ENCODE measurements around the gene CPLX3. TPM values are rescaled to one million over a fixed set of nuclear protein-coding genes. Genes with fewer than 3 reads are reported as not detected.

The CPLX3 gene
- total RNA-seq, 2 donors from 2014 or later: not detected

DNA sequence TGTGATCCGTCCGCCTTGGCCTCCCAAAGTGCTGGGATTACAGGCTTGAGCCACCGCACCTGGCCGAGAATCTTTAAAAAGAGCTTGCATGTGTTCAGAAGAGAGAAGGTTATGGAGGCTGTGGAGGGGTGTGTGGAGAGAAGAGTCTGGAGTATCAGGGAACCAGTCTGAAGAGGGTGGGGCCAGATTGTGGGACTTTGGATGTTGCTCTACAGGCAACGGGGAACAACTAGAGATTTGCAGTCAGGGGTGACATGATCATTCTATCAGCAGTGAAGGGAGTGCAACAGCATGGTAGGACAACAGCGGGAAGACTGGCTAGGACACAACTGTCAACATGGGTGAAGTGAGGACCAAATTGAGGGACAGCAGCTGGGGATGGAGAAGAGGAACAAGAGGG is 37.9 kb downstream of the CPLX3 start:
- TF ChIP-seq, protein P1, sequence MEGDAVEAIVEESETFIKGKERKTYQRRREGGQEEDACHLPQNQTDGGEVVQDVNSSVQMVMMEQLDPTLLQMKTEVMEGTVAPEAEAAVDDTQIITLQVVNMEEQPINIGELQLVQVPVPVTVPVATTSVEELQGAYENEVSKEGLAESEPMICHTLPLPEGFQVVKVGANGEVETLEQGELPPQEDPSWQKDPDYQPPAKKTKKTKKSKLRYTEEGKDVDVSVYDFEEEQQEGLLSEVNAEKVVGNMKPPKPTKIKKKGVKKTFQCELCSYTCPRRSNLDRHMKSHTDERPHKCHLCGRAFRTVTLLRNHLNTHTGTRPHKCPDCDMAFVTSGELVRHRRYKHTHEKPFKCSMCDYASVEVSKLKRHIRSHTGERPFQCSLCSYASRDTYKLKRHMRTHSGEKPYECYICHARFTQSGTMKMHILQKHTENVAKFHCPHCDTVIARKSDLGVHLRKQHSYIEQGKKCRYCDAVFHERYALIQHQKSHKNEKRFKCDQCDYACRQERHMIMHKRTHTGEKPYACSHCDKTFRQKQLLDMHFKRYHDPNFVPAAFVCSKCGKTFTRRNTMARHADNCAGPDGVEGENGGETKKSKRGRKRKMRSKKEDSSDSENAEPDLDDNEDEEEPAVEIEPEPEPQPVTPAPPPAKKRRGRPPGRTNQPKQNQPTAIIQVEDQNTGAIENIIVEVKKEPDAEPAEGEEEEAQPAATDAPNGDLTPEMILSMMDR (conservative IDR thresholded peaks at IDR 0.05): no peak
- peaks cover 17% of the 10 kb centered on the region for H3K9me3 ChIP-seq (ENCODE audit: control insufficient read depth, low read length)
- H3K9ac ChIP-seq (ENCODE audit: extremely low read depth, low read length, poor library complexity, severe bottlenecking): no peak overlapping the region
- peak overlapping the region; percentile 15 for H3K27ac Mint-ChIP-seq
- H3K36me3 ChIP-seq (ENCODE audit: control insufficient read depth, insufficient read depth, low read length): peaks cover 18% of the 10 kb centered on the region
- H3K4me1 ChIP-seq (ENCODE audit: control insufficient read depth, insufficient read depth, low read length): no peaks in the 10 kb centered on the region
- H3K4me3 ChIP-seq (ENCODE audit: low read length): no peak overlapping the region
- H3K9me3 Mint-ChIP-seq: peaks cover 10% of the 10 kb centered on the region
- peaks cover 4% of the 10 kb centered on the region for H3K4me1 Mint-ChIP-seq
- H3K27me3 ChIP-seq (ENCODE audit: control insufficient read depth, insufficient read depth, low read length, poor library complexity, severe bottlenecking): no peaks in the 10 kb centered on the region
- H3K36me3 Mint-ChIP-seq (ENCODE audit: low read depth): peaks cover 34% of the 10 kb centered on the region
- H3K27ac ChIP-seq (ENCODE audit: low read depth, low read length): no peak overlapping the region
- H3K4me3 Mint-ChIP-seq: no peak overlapping the region
- WGBS, 2 experiments (ENCODE audit: insufficient coverage in 1 of 2, insufficient read length in 1 of 2): 95 to 97% methylated on average over 5 to 6 of the region's 6 CpGs
- no peaks in the 10 kb centered on the region for H3K27me3 Mint-ChIP-seq (ENCODE audit: insufficient read depth)
- DNase-seq: no peak

DNA sequence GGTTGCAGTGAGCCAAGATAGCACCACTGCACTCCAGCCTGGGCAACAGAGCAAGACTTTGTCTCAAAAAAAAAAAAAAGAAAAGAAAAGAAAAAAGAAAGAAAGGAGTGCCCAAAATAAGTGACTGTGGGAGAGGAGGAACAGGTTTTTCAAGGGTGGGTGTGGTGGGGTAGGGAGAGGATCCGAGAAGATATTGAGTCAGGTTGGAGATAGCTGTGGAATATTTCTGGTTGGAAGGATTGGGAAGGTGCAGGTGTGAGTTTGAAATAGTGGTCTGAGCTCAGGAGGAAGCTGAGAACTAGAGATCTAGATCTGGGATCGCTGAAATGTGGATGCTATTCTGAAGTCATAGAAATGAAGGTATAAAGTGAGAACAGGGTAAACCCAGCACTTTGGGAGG is 38.9 kb downstream of the CPLX3 start:
- no peak overlapping the region for H3K27ac ChIP-seq (ENCODE audit: low read depth, low read length)

DNA sequence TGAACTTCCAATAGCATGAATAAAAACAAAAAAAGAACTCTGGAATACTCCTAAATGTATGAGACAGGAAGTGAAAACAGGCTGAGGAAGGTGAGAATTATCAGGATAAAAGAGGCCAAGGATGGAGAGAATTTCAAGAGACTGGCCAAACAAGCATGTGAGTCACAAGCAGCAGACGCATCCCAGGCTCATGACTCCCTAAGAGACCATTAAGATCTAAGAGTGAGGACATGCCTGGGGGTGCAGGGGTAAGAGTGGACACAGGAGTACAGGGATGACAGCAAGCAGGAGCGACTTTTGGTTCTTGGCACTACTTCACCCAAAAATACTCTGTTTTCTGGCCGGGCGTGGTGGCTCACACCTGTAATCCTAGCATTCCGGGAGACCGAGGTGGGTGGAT is 39.7 kb downstream of the CPLX3 start:
- Mint-ChIP-seq H3K36me3 (ENCODE audit: low read depth) (peaks cover 38% of the 10 kb centered on the region), H3K27me3 (ENCODE audit: insufficient read depth) (no peaks in the 10 kb centered on the region), H3K4me1 (peaks cover 21% of the 10 kb centered on the region), H3K4me3 (no peak overlapping the region), H3K9me3 (peaks cover 12% of the 10 kb centered on the region), H3K27ac (peak overlapping the region; percentile 55)
- WGBS, 2 experiments (ENCODE audit: insufficient coverage in 1 of 2, insufficient read length in 1 of 2): 95 to 97% methylated on average over 5 to 6 of the region's 6 CpGs
- H3K27ac ChIP-seq (ENCODE audit: low read depth, low read length): no peak overlapping the region
- DNase-seq: no peak
- H3K9me3 ChIP-seq (ENCODE audit: control insufficient read depth, low read length): peaks cover 17% of the 10 kb centered on the region
- peaks cover 4% of the 10 kb centered on the region for H3K4me1 ChIP-seq (ENCODE audit: control insufficient read depth, insufficient read depth, low read length)
- peaks cover 24% of the 10 kb centered on the region for H3K36me3 ChIP-seq (ENCODE audit: control insufficient read depth, insufficient read depth, low read length)
- H3K9ac ChIP-seq (ENCODE audit: extremely low read depth, low read length, poor library complexity, severe bottlenecking): no peak overlapping the region
- TF ChIP-seq, protein P1 (conservative IDR thresholded peaks at IDR 0.05): no peak
- H3K27me3 ChIP-seq (ENCODE audit: control insufficient read depth, insufficient read depth, low read length, poor library complexity, severe bottlenecking): no peaks in the 10 kb centered on the region
- H3K4me3 ChIP-seq (ENCODE audit: low read length): no peak overlapping the region

More for the DNA sequence above, 38.9 kb downstream of the CPLX3 start:
- no peak overlapping the region for H3K4me3 Mint-ChIP-seq
- Histone ChIP-seq H3K4me3 (ENCODE audit: low read length) (no peak overlapping the region), H3K27me3 (ENCODE audit: control insufficient read depth, insufficient read depth, low read length, poor library complexity, severe bottlenecking) (no peaks in the 10 kb centered on the region), H3K9me3 (ENCODE audit: control insufficient read depth, low read length) (peaks cover 17% of the 10 kb centered on the region), H3K36me3 (ENCODE audit: control insufficient read depth, insufficient read depth, low read length) (peaks cover 24% of the 10 kb centered on the region), H3K4me1 (ENCODE audit: control insufficient read depth, insufficient read depth, low read length) (no peaks in the 10 kb centered on the region), H3K9ac (ENCODE audit: extremely low read depth, low read length, poor library complexity, severe bottlenecking) (no peak overlapping the region)
- no peak for DNase-seq
- WGBS, 2 experiments (ENCODE audit: insufficient coverage in 1 of 2, insufficient read length in 1 of 2): 90 to 98% methylated on average over 2 of the region's 2 CpGs
- peaks cover 12% of the 10 kb centered on the region for H3K9me3 Mint-ChIP-seq
- peaks cover 14% of the 10 kb centered on the region for H3K4me1 Mint-ChIP-seq
- TF ChIP-seq, protein P1 (conservative IDR thresholded peaks at IDR 0.05): no peak
- no peaks in the 10 kb centered on the region for H3K27me3 Mint-ChIP-seq (ENCODE audit: insufficient read depth)
- no peak overlapping the region for H3K27ac Mint-ChIP-seq
- peaks cover 38% of the 10 kb centered on the region for H3K36me3 Mint-ChIP-seq (ENCODE audit: low read depth)

Measured in endodermal cell (in vitro differentiated cells).